ENCODE measurements around the gene CTBS. TPM values are rescaled to one million over a fixed set of nuclear protein-coding genes. Genes with fewer than 3 reads are reported as not detected.
A peak's percentile ranks its signal among the peaks of the same experiment; 100 is the strongest.

The CTBS gene
- total RNA-seq, 1 experiment from 2014 or later, result 5.4 TPM

DNA sequence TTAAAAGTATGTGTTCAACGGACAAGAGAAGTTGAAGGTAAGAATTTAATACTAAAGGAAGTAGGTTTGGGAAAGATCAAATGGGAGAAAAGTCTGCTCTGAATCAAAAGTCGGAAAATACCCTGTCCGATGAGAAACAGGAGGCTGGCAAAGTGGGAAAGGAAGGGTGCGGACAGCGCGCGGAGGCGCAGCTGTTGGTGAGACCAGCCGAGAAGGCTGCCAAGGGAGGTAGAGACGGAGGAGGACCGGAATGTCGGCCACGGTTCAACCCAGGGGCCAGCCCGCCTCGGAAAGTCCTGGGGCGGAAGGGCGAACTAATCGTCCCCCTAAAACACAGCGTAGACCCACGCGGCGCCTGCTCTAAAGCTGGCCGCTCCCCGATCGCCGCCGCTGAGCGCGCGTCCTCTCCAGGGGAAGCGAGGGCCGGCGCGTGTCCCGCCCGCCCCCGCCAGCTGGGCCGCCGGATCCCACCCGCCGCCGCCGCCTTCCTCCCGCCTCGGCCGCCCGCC, 68.7 kb downstream of the CTBS start:
- ChIA-PET POLR2A (interaction anchor here (1.0 kb wide), 1 partner anchor 69 kb away, joined by 3 read pairs; the partner anchor contains the start of gene CTBS), CTCF (interaction anchor here (1.1 to 2.2 kb wide), 2 partner anchors 26 to 68 kb away, joined by 4 to 5 read pairs; partner anchors contain the start of gene CTBS)
- intact Hi-C loops (cut with micrococcal nuclease; ENCODE audit: unreplicated experiment), result loop anchor here (1.0 to 10.0 kb wide), 4 partner anchors 26 to 185 kb away; partner anchors contain the start of genes CTBS, RPF1 and SSX2IP
- Histone ChIP-seq H3K36me3 (ENCODE audit: control insufficient read depth, insufficient read depth, low read length) (no peaks in the 10 kb centered on the region), H3K9me3 (no peaks in the 10 kb centered on the region), H3K4me3 (ENCODE audit: low read depth, low read length) (peak overlapping the region; percentile 81), H3K4me1 (peaks cover 7% of the 10 kb centered on the region; the same call in 1 of the 2 replicates), H3K27me3 (replicated peaks; ENCODE audit: control insufficient read depth, insufficient read depth, low read length) (no peaks in the 10 kb centered on the region)
- no peak for TF ChIP-seq CTCF (IDR thresholded peaks at IDR 0.05; ENCODE audit: insufficient read depth in 1 of 2, low read depth in 1 of 2, low read length in 1 of 2, severe bottlenecking in 1 of 2, unreplicated experiment in 1 of 2)
- DNase-seq, result peak in 1 of 2 experiments; percentile 36
- H3K4me1 Mint-ChIP-seq (ENCODE audit: low read depth, unreplicated experiment), result no peaks in the 10 kb centered on the region
- no TSS peak for BruUV-seq (replicated peaks)
- peaks cover 15% of the 10 kb centered on the region for H3K36me3 Mint-ChIP-seq (ENCODE audit: insufficient read depth, unreplicated experiment)
- H3K4me3 Mint-ChIP-seq (ENCODE audit: unreplicated experiment), result peak overlapping the region; percentile 88
- H3K27ac Mint-ChIP-seq (ENCODE audit: unreplicated experiment), result peak overlapping the region; percentile 95
- no peaks in the 10 kb centered on the region for H3K27me3 Mint-ChIP-seq (ENCODE audit: insufficient read depth, unreplicated experiment)
- H3K9me3 Mint-ChIP-seq (ENCODE audit: unreplicated experiment), result no peaks in the 10 kb centered on the region

GRCh38 chr1:84504580-84505492, 69.4 kb downstream of the CTBS start:
- H3K27ac Mint-ChIP-seq (ENCODE audit: unreplicated experiment), result peak overlapping the region; percentile 95
- H3K36me3 Mint-ChIP-seq (ENCODE audit: insufficient read depth, unreplicated experiment), result peaks cover 15% of the 10 kb centered on the region
- no peak for TF ChIP-seq CTCF (IDR thresholded peaks at IDR 0.05; ENCODE audit: insufficient read depth in 1 of 2, low read depth in 1 of 2, low read length in 1 of 2, severe bottlenecking in 1 of 2, unreplicated experiment in 1 of 2)
- DNase-seq, result no peak
- ChIA-PET POLR2A (no interaction called here), CTCF (interaction anchor here (2.2 kb wide), 1 partner anchor 69 kb away, joined by 4 read pairs; the partner anchor contains the start of gene CTBS)
- Histone ChIP-seq H3K36me3 (ENCODE audit: control insufficient read depth, insufficient read depth, low read length) (no peaks in the 10 kb centered on the region), H3K27me3 (replicated peaks; ENCODE audit: control insufficient read depth, insufficient read depth, low read length) (no peaks in the 10 kb centered on the region), H3K9me3 (no peaks in the 10 kb centered on the region), H3K4me1 (peaks cover 7% of the 10 kb centered on the region; the same call in 1 of the 2 replicates), H3K4me3 (ENCODE audit: low read depth, low read length) (peak overlapping the region; percentile 81)
- H3K4me3 Mint-ChIP-seq (ENCODE audit: unreplicated experiment), result peak overlapping the region; percentile 88
- H3K27me3 Mint-ChIP-seq (ENCODE audit: insufficient read depth, unreplicated experiment), result no peaks in the 10 kb centered on the region
- no peaks in the 10 kb centered on the region for H3K4me1 Mint-ChIP-seq (ENCODE audit: low read depth, unreplicated experiment)
- no peaks in the 10 kb centered on the region for H3K9me3 Mint-ChIP-seq (ENCODE audit: unreplicated experiment)
- TSS peak; percentile 39 for BruUV-seq (replicated peaks)
- intact Hi-C loops (cut with micrococcal nuclease; ENCODE audit: unreplicated experiment), result loop anchor here (10.0 kb wide), 1 partner anchor 120 kb away; no protein-coding TSS in a partner anchor

DNA sequence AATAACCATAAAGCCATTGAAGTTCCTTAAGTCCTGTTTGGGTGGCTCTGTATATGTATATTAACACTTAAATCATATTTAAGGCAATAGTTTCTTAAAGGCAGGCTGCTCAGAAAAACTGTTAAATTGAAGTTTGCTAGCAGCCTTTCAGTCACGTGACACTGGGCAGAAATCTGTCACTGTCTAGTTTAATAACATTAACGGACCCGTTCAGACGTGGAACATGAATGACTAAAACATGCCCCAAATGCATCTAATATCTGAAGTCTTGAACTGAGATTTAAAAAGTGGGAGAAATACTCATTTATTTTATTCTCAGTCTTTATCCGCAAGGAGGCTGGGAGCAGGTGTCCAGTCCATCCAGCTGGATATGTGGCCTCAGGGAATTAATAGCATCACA, 71.3 kb downstream of the CTBS start:
- Mint-ChIP-seq H3K36me3 (ENCODE audit: insufficient read depth, unreplicated experiment) (peaks cover 28% of the 10 kb centered on the region), H3K27me3 (ENCODE audit: insufficient read depth, unreplicated experiment) (no peaks in the 10 kb centered on the region), H3K4me1 (ENCODE audit: low read depth, unreplicated experiment) (no peaks in the 10 kb centered on the region), H3K27ac (ENCODE audit: unreplicated experiment) (no peak overlapping the region), H3K4me3 (ENCODE audit: unreplicated experiment) (no peak overlapping the region), H3K9me3 (ENCODE audit: unreplicated experiment) (no peaks in the 10 kb centered on the region)
- H3K4me1 ChIP-seq, result peaks cover 7% of the 10 kb centered on the region; the same call in 1 of the 2 replicates
- no peaks in the 10 kb centered on the region for H3K9me3 ChIP-seq
- POLR2A ChIA-PET, result interaction anchor here (0.6 kb wide), 1 partner anchor 103 kb away, joined by 4 read pairs; no protein-coding TSS in a partner anchor
- intact Hi-C loops (cut with micrococcal nuclease; ENCODE audit: unreplicated experiment), result loop anchor here (10.0 kb wide), 1 partner anchor 122 kb away; no protein-coding TSS in a partner anchor
- no peak for DNase-seq
- no peaks in the 10 kb centered on the region for H3K27me3 ChIP-seq (replicated peaks; ENCODE audit: control insufficient read depth, insufficient read depth, low read length)
- no TSS peak for BruUV-seq (replicated peaks)
- CTCF ChIA-PET, result interaction anchor here (0.7 kb wide), 1 partner anchor 74 kb away, joined by 4 read pairs; no protein-coding TSS in a partner anchor
- H3K4me3 ChIP-seq (ENCODE audit: low read depth, low read length), result no peak overlapping the region
- no peak for TF ChIP-seq CTCF (IDR thresholded peaks at IDR 0.05; ENCODE audit: insufficient read depth in 1 of 2, low read depth in 1 of 2, low read length in 1 of 2, severe bottlenecking in 1 of 2, unreplicated experiment in 1 of 2)
- no peaks in the 10 kb centered on the region for H3K36me3 ChIP-seq (ENCODE audit: control insufficient read depth, insufficient read depth, low read length)

Data from Caco-2 (cell line).